A549 (cell line): ENCODE data around the gene USP25.

Experiments
- EHMT2 ChIP-seq: fragments of 200-600 bp; sonication (generic); IDR thresholded peaks from 2 replicates; pipeline ENCODE4 v1.6.1; 2016; ENCODE audit warnings: antibody characterized with exemption, low read depth, mild to moderate bottlenecking, moderate library complexity
- HDAC2 ChIP-seq: fragments of 200-600 bp; sonication (generic); IDR thresholded peaks from 2 replicates; pipeline ENCODE4 v1.6.1; 2016
- HOXA7 ChIP-seq: fragments of 250-450 bp; sonication (Bioruptor Pico); IDR thresholded peaks from 2 replicates; pipeline ENCODE4 v1.5.0; 2020; ENCODE audit warnings: mild to moderate bottlenecking, moderate library complexity
- HOXB5 ChIP-seq: fragments of 250-450 bp; sonication (Bioruptor Pico); IDR thresholded peaks from 2 replicates; pipeline ENCODE4 v1.5.0; 2020; ENCODE audit warnings: mild to moderate bottlenecking, moderate library complexity
- JUNB ChIP-seq: fragments of >200 bp; sonication (Bioruptor Twin); formaldehyde crosslinking; IDR thresholded peaks from 2 replicates; pipeline ENCODE4 v1.6.1; 2016
- MAFK ChIP-seq: fragments of 450-650 bp; IDR thresholded peaks from 2 replicates; pipeline ENCODE4 v1.6.1; 2014; ENCODE audit not compliant: partially characterized antibody
- POLR2A ChIP-seq: IDR thresholded peaks from 2 replicates; pipeline ENCODE4 v1.6.1; 2012; ENCODE audit warnings: mild to moderate bottlenecking, low read length
- RAD21 ChIP-seq, 2 experiments: fragments of >200 bp in 1 of 2; sonication (Bioruptor Twin) in 1 of 2; formaldehyde crosslinking in 1 of 2; IDR thresholded peaks in 1 of 2; conservative IDR thresholded peaks in 1 of 2; 2 replicates in 1 of 2; 3 replicates in 1 of 2; pipeline ENCODE4 v1.6.1; 2012 to 2018; ENCODE audit warnings: inconsistent platforms in 1 of 2
- RARB ChIP-seq: fragments of 250-450 bp; sonication (Bioruptor Pico); IDR thresholded peaks from 2 replicates; pipeline ENCODE4 v1.8.0; 2021; ENCODE audit warnings: mild to moderate bottlenecking, moderate library complexity
- RNF2 ChIP-seq: fragments of 200-600 bp; sonication (generic); IDR thresholded peaks from 2 replicates; pipeline ENCODE4 v1.6.1; 2016; ENCODE audit warnings: low read depth, mild to moderate bottlenecking, antibody characterized with exemption, moderate library complexity, borderline replicate concordance
- TFCP2L1 ChIP-seq: fragments of 250-450 bp; sonication (Bioruptor Pico); IDR thresholded peaks from 2 replicates; pipeline ENCODE4 v1.5.0; 2021; ENCODE audit warnings: mild to moderate bottlenecking
- ZNF302 ChIP-seq: fragments of 250-450 bp; sonication (Bioruptor Pico); IDR thresholded peaks from 2 replicates; pipeline ENCODE4 v1.9.0; 2021; ENCODE audit warnings: inconsistent platforms, mild to moderate bottlenecking, moderate library complexity
- TF ChIP-seq, protein P1 (sequence below): fragments of >200 bp; sonication (Bioruptor Twin); formaldehyde crosslinking; IDR thresholded peaks from 3 replicates; pipeline ENCODE4 v1.5.1; 2016
- TF ChIP-seq, protein P2 (sequence below): IDR thresholded peaks from 2 replicates; pipeline ENCODE4 v1.6.1; 2012

DNA sequence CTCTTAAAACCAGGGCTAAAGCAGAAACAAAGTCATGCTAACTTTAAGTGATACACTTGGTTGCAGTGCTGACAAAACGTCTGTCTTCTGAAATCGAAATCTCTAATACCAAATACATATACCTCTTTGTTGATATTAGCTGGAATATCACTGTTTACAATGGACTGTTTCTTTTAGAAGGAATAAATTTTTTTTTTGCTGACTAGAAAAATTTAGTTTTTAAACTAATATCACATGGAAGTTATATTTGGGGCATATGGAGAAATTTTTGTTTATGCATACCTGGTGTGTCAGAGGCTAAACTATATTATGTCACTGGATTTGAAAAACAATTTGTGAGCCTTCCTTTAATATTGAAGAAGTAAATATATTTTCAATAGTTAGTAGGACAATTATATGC, 39.1 kb downstream of the USP25 start:
- TF ChIP-seq HOXB5 (CRISPR knock-in tag) = no peak
- TF ChIP-seq, protein P1, sequence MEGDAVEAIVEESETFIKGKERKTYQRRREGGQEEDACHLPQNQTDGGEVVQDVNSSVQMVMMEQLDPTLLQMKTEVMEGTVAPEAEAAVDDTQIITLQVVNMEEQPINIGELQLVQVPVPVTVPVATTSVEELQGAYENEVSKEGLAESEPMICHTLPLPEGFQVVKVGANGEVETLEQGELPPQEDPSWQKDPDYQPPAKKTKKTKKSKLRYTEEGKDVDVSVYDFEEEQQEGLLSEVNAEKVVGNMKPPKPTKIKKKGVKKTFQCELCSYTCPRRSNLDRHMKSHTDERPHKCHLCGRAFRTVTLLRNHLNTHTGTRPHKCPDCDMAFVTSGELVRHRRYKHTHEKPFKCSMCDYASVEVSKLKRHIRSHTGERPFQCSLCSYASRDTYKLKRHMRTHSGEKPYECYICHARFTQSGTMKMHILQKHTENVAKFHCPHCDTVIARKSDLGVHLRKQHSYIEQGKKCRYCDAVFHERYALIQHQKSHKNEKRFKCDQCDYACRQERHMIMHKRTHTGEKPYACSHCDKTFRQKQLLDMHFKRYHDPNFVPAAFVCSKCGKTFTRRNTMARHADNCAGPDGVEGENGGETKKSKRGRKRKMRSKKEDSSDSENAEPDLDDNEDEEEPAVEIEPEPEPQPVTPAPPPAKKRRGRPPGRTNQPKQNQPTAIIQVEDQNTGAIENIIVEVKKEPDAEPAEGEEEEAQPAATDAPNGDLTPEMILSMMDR = no peak
- no peak for TF ChIP-seq POLR2A
- TF ChIP-seq, protein P2, sequence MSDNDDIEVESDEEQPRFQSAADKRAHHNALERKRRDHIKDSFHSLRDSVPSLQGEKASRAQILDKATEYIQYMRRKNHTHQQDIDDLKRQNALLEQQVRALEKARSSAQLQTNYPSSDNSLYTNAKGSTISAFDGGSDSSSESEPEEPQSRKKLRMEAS = no peak
- TF ChIP-seq MAFK = peak; percentile 24
- TF ChIP-seq TFCP2L1 (CRISPR knock-in tag) = no peak
- no peak for TF ChIP-seq RAD21 (conservative IDR thresholded peaks at IDR 0.05 in 1 of 2, IDR thresholded peaks at IDR 0.05 in 1 of 2)
- TF ChIP-seq JUNB = no peak
- TF ChIP-seq ZNF302 = no peak
- TF ChIP-seq RARB (CRISPR knock-in tag) = no peak
- no peak for TF ChIP-seq HDAC2
- no peak for TF ChIP-seq HOXA7 (CRISPR knock-in tag)
- no peak for TF ChIP-seq RNF2
- no peak for TF ChIP-seq EHMT2
